GM19438 (cell line): ENCODE measurements around the gene CADPS.

ENCODE experiments used
- ATAC-seq: cut with Tn5 transposase; IDR thresholded peaks from one replicate; pipeline ENCODE4 v1.9.1; 2021; ENCODE audit warnings: low read depth; ENCODE audit not compliant: unreplicated experiment

Gene CADPS

DNA sequence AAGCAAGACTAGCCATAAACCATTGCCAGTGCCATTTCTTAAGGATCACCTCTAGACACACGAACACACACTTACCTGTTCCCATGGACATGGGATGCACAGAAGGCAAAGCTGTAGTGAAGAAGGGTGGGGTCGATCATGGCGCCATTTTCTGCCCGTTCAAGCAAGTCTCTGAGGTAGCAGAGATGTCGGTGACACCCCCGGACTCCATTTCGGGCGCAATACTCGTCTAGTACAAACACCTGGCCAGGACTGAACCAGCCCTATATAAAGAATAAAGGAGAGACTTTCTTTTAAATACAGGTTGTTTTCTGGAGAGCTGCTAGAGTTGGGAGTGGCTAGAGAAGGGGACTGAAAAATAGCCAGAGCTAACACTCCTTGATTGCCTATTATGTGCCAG, 342.4 kb downstream of the CADPS start:
- no peak for ATAC-seq

GRCh38 chr3:62531981-62532380, 343.2 kb downstream of the CADPS start:
- ATAC-seq = no peak

DNA sequence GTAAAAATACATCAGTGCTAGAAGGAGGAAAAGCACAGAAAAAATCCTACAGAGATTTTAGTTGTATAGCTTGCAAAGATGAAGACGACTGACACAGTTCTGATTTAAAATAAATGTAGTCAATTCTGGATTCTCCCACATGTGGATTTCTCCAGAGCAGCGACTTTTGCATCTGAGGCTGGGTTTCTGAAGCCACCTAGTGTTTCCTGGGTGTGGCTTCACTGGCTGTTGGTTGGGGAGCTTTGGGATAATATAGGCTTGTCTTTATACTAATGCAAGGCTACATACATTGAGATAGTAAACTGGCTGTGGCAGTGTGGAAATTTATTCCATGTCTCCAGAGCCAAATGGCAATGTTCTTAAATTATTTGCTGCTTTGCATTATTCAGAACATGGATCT, 343.7 kb downstream of the CADPS start:
- no peak for ATAC-seq

- ATAC-seq = no peak
Measured at GRCh38 chr3:62529230-62529629, 346.0 kb downstream of the CADPS start.

DNA sequence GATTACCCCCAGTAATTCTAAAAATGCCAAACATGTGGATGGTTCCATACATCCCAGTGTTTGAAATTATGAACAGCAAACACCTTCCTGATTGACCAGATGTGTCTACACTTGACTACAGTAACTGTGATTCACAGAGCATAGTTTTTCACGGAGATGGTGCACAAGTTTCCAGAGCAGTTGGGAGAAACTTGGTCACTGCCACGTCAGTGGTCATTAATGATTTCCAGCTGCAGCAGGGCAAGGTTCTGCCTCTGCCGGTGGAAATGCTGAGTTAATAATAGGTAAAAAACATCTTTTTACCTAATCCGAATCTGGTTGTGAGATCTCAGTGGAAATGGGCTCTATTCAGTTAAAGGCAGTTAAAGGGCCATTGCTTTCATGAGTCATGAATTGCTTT, 347.7 kb downstream of the CADPS start:
- ATAC-seq = no peak

GRCh38 chr3:62525281-62525680, 349.9 kb downstream of the CADPS start:
- ATAC-seq = no peak

- no peak for ATAC-seq
Measured at GRCh38 chr3:62523672-62524071, 351.5 kb downstream of the CADPS start.

GRCh38 chr3:62521464-62522105, 353.6 kb downstream of the CADPS start:
- no peak for ATAC-seq

DNA sequence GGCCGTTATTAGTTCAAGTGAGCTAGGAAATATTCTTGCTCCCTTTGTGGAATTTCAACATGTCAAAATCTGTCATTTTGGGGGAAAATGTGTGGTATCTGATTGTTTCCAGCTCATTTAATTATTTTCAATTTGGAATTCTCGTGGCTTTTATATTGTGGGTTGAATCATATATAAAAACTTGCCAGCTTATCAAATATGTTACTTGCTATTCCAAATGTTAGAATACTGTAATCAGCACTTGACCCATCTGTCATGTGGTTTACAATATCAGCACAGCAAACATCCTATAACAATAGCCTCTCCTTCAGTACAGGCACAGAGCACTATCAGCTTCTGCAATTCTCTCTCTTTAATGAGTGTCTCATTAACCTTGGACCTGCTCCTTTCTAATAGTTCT, 371.7 kb downstream of the CADPS start:
- ATAC-seq = no peak

GRCh38 chr3:62502315-62503300, 372.6 kb downstream of the CADPS start:
- ATAC-seq = no peak

GRCh38 chr3:62501289-62501668, 373.9 kb downstream of the CADPS start:
- no peak for ATAC-seq

- no peak for ATAC-seq
Measured at GRCh38 chr3:62500556-62501288, 374.5 kb downstream of the CADPS start.

DNA sequence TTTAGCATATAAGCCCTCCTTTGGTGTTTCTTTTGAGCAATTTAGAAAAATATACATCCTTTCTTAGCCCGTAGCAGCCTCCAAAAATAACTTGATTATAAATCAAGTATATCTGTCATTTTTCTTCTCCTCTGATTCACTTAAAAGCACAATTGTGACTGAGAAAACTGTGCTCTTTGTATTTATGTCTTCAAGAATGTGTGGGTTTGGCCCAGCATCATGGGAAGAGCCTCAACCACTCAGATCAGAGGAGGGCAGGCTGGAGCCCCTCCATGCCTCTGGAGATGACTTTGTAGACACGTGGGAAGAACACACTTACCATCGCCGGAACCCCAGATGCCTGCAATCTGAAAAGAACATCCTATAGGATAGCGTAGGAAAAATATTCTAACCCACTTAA, 378.1 kb downstream of the CADPS start:
- no peak for ATAC-seq

DNA sequence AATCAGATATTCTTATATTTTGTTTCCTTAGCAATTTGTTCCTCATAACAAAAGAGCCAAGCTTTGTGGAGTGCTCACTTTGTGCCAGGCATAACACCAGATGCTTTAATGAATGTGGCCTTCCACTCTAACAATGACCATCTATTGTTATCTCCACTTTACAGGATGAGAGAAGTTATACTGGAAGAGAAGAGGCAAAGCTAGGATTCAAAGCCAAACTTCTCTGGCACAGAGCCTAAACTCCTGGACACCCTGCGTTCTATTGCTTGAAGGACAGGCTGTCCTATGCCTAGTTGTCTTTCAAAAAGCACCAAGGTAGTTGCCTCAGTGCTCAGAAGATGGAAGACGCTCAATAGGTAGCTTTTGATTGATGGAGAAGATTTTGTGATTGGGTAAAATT, 378.7 kb downstream of the CADPS start:
- ATAC-seq = no peak

- ATAC-seq = no peak
Measured at GRCh38 chr3:62493109-62493801, 382.0 kb downstream of the CADPS start.

- no peak for ATAC-seq
Measured at GRCh38 chr3:62482961-62483360, 392.3 kb downstream of the CADPS start.

GRCh38 chr3:62481962-62482361, 393.3 kb downstream of the CADPS start:
- ATAC-seq = no peak

DNA sequence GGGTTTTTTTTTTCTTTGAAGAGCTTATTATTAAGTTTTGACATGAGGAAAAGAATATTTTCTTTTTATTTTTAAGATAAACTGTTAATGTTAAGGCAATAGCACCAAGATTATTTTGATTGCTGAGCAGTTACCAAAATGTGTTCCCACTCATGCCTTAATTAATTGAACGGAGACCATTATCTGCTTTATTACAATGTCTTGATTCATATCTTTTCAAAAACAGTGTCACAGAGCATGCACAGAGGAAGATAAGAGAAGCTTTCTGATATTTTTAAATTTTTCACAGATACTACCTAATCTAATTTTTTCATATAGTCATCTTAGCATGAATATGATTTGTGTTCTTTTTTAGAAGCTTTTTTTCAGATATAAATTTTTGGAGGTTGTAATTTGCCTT, 395.2 kb downstream of the CADPS start:
- ATAC-seq = no peak

- no peak for ATAC-seq
Measured at GRCh38 chr3:62479326-62479725, 395.9 kb downstream of the CADPS start.

- no peak for ATAC-seq
Measured at GRCh38 chr3:62475306-62475705, 399.9 kb downstream of the CADPS start.
